Muscle layer of duodenum (tissue), 2 donors: ENCODE results near the gene CYGB.
"Not testable (repeated sequence)": the region's sequence is repeated elsewhere in the genome, so short reads cannot be mapped to it uniquely, and the experiment has no call there.

Experiments used
- H3K27ac ChIP-seq: one replicate; pipeline ENCODE4 v1.7.0; 2013; ENCODE audit warnings: mild to moderate bottlenecking, low read length
- H3K27me3 ChIP-seq: one replicate; pipeline ENCODE4 v1.7.0; 2013; ENCODE audit warnings: low read depth, mild to moderate bottlenecking, control low read depth, low read length
- H3K36me3 ChIP-seq, 2 donors: one replicate each; pipeline ENCODE4 v1.7.0; 2013; ENCODE audit warnings: low read length in 2 of 2, control low read depth in 1 of 2, mild to moderate bottlenecking in 1 of 2; ENCODE audit not compliant: insufficient read depth in 2 of 2, control insufficient read depth in 1 of 2
- H3K4me1 ChIP-seq, 2 donors: one replicate each; pipeline ENCODE4 v1.7.0; 2013; ENCODE audit warnings: low read length in 2 of 2, mild to moderate bottlenecking in 2 of 2, control low read depth in 1 of 2, moderate library complexity in 1 of 2; ENCODE audit not compliant: insufficient read depth in 2 of 2, control insufficient read depth in 1 of 2
- H3K4me3 ChIP-seq, 2 donors: one replicate each; pipeline ENCODE4 v1.7.0; 2013; ENCODE audit warnings: low read length in 2 of 2, low read depth in 1 of 2, mild to moderate bottlenecking in 1 of 2
- H3K9me3 ChIP-seq, 2 donors: one replicate each; pipeline ENCODE4 v1.7.0; 2013; ENCODE audit warnings: low read length in 2 of 2, control low read depth in 1 of 2, mild to moderate bottlenecking in 1 of 2; ENCODE audit not compliant: control insufficient read depth in 1 of 2
- donor health status: healthy.

Gene CYGB

DNA sequence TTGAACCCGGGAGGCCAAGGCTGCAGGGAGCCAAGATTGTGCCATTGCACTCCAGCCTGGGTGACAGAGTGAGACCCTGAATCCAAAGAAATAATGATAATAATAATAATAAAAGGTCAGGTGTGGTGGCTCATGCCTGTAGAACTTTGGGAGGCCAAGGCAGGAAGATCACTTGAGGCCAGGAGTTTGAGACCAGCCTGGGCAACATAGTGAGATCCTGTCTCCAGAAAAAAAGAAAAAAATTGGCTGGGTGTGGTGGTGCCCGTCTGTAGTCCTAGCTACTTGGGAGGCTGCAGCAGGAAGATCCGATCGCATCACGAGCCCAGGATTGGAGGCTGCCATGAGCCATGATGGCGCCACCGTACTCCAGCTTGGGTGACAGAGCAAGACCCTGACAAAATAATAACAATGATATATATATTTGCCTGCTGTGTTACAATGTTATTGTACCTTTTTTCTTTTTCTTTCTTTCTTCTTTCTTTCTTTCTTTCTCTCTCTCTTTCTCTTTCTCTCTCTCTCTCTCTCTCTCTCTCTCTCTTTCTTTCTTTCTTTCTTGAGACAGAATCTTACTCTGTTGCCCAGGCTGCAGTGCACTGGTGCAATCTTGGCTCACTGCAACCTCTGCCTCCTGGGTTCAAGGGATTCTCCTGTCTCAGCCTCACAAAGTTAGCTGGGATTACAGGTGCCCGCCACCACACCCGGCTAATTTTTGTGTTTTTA lies 3.7 kb downstream of the CYGB start:
- H3K27me3 ChIP-seq, H3K4me3 ChIP-seq, H3K36me3 ChIP-seq, H3K27ac ChIP-seq, H3K9me3 ChIP-seq: not testable (repeated sequence)
- peaks cover 0 to 33% of the 10 kb centered on the region in 2 donors for H3K4me1 ChIP-seq

DNA sequence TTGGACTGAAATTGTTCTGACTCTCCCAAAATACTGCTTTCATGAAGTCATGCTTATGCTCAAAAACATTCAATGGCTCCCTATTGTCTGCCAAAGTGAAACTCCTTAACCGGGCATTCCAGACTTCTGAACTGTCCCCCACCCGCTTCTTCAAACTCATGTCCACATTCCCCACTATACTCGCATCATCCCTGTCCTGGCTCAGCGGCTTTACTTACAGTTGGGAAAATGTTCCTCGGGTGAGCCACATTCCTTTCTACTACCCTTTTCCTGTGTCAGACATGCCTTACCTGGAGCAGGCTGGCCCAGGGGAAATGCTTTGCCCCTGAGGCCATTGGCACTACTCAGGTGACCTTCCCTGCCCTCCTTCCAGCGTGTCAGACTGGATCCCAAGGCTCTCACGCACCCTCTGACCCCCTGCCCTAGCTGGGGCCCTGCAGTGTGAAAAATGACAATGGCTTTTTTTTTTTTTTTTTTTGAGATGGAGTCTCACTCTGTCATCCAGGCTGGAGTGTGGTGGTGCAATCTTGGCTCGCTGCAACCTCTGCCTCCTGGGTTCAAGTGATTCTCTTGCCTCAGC lies 5.3 kb downstream of the CYGB start:
- Histone ChIP-seq H3K27me3 (no peaks in the 10 kb centered on the region), H3K9me3 (no peaks in the 10 kb centered on the region), H3K36me3 (no peaks in the 10 kb centered on the region), H3K27ac (no peak overlapping the region), H3K4me1 (peaks cover 4 to 29% of the 10 kb centered on the region in 2 donors), H3K4me3 (no peak overlapping the region)

DNA sequence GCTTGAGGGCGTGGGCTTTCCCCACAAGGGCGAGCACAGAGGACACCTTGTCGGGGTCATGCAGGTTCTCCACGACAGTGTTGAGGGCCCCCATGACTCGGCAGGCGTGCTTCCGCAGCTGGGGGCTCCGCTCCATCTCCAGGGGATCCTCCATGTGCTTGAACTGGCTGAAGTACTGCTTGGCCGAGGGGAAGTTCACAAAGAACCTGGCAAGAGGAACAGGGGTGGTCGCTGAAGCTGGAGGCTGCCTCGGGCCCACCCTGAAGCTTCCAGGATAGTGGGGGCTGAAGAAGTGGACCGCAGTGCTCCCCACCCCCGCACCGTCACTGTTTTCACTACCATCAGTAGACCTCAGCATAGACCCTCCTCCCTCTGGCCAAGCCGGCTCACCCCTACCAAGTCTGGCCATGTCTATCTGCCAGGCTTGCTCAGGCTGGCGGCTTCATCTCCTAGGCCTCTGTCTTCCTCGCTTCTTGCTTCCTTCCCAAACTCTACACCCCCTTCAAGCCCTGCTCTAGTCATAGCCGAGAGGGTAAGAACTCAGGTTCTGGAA lies 5.9 kb downstream of the CYGB start:
- H3K27ac ChIP-seq: peak overlapping the region; percentile 86
- no peaks in the 10 kb centered on the region for H3K36me3 ChIP-seq
- peaks cover 4 to 29% of the 10 kb centered on the region in 2 donors for H3K4me1 ChIP-seq
- no peak overlapping the region for H3K4me3 ChIP-seq
- no peaks in the 10 kb centered on the region for H3K27me3 ChIP-seq
- H3K9me3 ChIP-seq: no peaks in the 10 kb centered on the region

DNA sequence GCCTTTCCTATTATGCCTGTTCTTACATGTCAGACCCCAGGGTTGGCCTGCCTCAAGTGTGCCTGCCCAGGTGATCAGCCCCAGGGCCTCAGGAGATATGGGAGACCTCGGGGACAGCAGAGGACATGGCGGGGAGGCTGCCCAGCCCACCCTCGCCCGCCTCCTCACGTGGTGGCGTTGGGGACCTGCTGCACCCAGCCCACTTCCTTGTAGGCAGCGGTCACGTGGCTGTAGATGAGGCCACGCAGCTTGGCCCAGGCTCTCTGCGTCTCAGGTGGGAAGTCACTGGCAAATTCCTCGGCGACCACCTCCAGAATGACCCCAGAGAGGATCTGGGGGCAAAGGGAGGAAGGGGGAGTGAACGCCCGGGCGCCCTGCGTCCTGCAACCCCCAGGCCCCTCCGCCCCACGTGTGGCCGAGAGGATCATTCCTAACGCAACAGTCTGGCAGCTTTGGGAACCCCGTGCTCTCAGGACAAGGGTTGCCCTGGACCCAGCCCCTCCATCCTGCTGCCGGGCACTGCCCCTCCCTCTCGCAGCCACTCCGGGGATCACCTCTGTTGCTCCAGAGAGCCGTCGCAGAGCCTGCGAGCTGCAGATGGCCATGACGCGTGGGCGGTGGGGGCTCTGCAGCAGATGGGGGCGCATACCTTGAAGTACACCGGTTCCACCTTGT lies 6.6 kb downstream of the CYGB start:
- H3K27ac ChIP-seq: peak overlapping the region; percentile 86
- H3K9me3 ChIP-seq: no peaks in the 10 kb centered on the region
- H3K27me3 ChIP-seq: no peaks in the 10 kb centered on the region
- H3K36me3 ChIP-seq: no peaks in the 10 kb centered on the region
- H3K4me3 ChIP-seq: no peak overlapping the region
- H3K4me1 ChIP-seq: peaks cover 4 to 29% of the 10 kb centered on the region in 2 donors

DNA sequence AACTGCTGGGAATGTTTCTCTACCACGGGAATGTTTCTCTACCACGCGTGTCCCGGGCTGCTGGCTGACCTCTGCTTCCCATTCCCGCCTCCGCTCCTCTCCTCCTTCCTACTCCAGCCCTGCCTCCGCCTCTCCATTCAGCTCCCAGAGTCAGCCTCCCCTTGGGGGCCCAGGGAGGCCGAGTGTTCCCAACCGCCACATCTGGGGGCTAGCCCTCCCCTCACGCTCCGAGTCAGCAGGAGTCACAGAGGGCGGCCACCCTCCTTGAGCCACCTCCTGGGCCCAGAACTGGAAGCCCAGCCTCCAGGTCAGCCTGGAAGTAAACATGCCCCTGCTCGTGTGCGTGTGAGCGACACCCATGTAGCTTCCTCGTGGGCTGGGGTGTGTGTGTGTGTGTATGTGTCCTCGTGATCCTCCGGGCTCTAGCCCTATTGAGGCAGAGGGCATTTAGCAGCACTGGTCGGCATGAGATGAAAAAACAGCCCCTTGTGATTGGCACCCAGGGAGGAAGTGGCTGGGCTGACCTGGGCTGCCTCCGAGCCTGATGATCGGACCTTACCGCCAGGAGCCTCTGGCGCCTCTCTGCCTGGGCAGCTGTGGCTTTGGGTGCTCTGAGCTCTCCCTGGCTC lies 7.3 kb downstream of the CYGB start:
- Histone ChIP-seq H3K36me3 (no peaks in the 10 kb centered on the region), H3K27ac (peak overlapping the region; percentile 86), H3K4me1 (peaks cover 4 to 28% of the 10 kb centered on the region in 2 donors), H3K4me3 (no peak overlapping the region), H3K9me3 (no peaks in the 10 kb centered on the region), H3K27me3 (no peaks in the 10 kb centered on the region)

DNA sequence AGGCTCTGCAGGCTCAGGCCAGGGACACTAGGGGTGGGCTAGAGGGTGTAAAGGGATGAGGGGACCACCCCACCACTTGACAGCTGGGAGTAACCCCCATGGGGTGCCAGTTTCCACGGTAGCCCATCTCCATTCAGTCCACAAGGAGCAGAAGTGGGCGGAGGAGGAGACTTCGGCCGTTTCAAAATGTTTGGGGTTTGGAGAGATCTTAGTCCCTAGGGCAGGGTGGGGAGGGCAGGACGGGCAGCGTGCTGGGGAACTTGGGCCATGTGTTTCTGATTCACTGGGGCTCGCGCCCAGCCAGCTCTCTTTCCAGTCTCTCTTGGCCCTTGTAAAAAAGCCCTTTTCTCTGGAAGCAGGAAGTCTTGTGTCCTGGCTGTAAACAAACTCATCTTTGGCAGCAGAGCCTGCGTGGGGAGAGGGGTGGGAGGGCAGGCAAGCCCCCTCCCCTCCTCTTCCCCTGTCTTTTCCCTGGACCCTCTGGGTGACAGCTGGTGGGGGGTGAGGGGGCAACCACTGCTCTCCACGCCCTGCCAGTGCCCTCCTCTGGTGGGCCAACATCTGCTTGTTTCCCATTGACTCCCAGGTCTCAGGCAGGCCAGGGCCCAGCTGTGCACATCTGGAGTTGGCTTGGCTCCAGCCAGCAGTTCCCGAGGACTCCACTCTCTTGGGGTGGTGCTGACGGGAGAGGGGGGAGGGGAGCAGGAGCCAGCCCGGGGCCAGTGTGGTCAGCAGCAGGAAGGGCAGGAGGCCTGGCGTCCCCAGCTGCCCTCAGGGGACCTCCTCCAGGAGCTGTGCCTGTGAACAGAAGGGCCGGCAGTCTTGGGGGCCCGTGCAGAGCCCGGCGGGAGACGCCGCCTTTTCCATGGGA lies 8.1 kb downstream of the CYGB start:
- H3K27ac ChIP-seq: peak overlapping the region; percentile 86
- peaks cover 4 to 32% of the 10 kb centered on the region in 2 donors for H3K4me1 ChIP-seq
- no peaks in the 10 kb centered on the region for H3K9me3 ChIP-seq
- no peaks in the 10 kb centered on the region for H3K36me3 ChIP-seq
- no peak overlapping the region for H3K4me3 ChIP-seq
- no peaks in the 10 kb centered on the region for H3K27me3 ChIP-seq

DNA sequence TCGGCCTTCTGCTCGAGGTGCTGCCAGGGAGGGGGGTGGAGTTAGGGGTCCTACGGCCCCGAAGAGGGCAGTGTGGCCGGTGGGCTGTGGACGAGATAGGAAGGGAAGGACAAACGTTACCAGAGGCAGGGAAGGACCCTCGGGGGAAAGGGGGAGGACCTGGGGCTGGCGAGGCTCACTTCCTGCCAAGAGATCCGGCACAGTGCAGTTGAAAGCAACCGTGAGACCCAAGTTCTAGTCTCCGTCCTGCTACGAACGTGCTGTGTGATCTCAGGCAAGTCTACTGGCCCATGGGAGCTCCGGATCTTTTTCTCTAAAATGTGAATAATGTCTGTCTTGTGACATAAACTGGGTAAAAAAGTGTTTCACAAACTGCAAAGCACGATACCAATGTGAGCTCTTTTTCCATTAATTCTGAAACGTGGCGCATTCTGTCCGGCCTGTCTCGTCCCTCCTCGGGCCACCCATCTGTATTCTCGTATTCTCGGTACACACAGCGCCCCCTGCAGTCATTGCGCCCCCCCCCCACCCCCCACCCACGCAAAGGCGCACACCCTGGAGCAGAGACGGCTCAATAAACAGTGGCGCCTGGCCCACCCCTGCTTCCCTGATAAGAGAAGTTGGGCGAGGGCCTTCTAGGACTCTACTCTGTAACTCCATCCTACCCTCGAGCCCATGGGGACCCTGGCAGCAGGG lies 8.8 kb downstream of the CYGB start:
- Histone ChIP-seq H3K4me1 (peaks cover 4 to 34% of the 10 kb centered on the region in 2 donors), H3K4me3 (peak overlapping the region in 1 of 2 donors; percentile 40), H3K36me3 (no peaks in the 10 kb centered on the region), H3K27me3 (no peaks in the 10 kb centered on the region), H3K9me3 (no peaks in the 10 kb centered on the region), H3K27ac (peak overlapping the region; percentile 86)

DNA sequence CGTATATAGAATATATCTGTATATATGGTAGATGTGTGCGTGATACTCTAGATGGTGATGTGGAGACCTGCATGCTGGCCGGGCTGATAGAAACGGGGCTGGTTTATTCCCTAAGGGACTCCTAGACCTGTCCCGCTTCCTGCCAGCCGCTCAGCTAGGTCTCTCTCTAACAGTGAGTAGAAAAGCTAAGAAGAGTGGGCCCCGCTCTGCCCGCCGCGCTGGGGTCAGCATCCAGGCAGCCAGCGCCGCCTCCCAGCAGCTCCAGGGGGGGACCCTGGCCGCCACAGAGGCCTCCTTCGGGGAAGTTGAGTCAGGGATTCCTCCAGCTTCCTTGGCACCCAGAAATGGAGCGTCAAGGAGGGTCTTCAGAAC lies 9.4 kb downstream of the CYGB start:
- Histone ChIP-seq H3K36me3 (no peaks in the 10 kb centered on the region), H3K4me1 (peaks cover 4 to 37% of the 10 kb centered on the region in 2 donors), H3K9me3 (no peaks in the 10 kb centered on the region), H3K4me3 (peak overlapping the region in 1 of 2 donors; percentile 40), H3K27me3 (no peaks in the 10 kb centered on the region), H3K27ac (peak overlapping the region; percentile 67)

DNA sequence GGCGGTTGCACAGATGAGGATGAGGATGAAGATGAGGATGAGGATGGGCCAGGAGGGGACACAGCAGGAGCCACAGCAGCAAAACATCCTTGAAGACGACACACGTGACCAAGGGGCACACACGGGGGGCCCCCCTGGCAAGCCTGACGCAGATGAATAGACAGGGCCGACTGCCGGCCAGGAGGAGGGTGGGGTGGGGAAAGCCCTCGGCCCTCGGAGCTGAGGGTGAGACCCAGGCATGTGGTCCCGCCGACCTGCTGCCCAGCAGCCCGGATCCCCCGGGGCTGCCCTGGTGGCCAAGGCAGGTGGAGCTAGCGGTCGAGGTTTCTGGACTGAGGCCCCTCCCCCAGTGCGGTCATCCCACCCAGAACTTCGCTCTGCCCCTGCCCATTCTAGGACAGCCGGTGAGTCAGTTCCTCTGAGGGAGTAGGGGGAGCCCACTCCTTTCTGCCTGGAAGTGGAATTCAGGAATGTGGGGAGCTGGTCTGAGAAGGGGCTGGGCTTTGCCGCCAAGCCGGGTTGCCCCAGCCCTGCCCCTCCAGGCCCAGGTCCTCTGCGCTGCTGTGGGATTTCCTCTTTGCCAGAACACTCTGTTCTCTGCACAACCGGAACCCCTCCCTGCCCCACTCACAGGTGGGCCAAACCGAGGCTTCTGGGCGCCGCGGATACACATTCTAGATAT lies 9.9 kb downstream of the CYGB start:
- no peaks in the 10 kb centered on the region for H3K27me3 ChIP-seq
- H3K36me3 ChIP-seq: no peaks in the 10 kb centered on the region
- peaks cover 4 to 42% of the 10 kb centered on the region in 2 donors for H3K4me1 ChIP-seq
- no peak overlapping the region for H3K27ac ChIP-seq
- H3K9me3 ChIP-seq: no peaks in the 10 kb centered on the region
- H3K4me3 ChIP-seq: no peak overlapping the region

DNA sequence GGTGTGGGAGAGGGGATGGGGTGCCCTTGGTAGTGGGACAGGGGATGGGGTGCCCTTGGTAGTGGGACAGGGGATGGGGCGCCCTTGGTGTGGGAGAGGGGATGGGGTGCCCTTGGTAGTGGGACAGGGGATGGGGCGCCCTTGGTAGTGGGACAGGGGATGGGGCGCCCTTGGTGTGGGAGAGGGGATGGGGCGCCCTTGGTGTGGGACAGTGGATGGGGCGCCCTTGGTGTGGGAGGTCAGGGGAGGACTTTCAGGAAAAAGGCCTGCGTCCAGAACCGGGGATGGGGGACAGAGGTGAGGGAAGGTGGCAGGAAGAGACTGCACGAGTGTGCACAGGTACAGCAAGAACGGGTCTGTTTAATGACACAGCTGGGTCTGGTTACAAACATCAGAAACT lies 10.5 kb downstream of the CYGB start:
- H3K4me3 ChIP-seq, H3K27ac ChIP-seq, H3K9me3 ChIP-seq, H3K27me3 ChIP-seq, H3K36me3 ChIP-seq: not testable (repeated sequence)
- peaks cover 4 to 42% of the 10 kb centered on the region in 2 donors for H3K4me1 ChIP-seq
